ENCODE data around the gene ELMO1.

The ELMO1 gene

DNA sequence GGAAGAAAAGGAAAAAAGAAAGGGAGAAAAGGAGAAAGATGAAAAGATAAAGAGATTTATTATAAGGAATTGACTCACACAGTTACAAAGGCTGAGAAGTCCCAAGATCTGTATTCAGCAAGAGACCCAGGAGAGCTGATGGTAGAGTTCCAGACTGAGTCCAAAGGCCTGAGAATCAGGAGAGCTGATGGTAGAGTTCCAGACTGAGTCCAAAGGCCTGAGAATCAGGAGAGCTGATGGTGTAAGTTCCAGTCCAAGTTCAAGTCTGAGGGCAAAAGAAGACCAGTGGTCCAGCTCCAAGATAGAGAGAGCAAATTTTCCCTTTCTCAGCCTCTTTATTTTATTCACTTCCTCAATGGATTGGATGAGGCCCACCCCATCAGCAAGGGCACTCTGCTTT lies 627.0 kb downstream of the ELMO1 start:
- DNase-seq (ENCODE audit: low read depth), result no peak

DNA sequence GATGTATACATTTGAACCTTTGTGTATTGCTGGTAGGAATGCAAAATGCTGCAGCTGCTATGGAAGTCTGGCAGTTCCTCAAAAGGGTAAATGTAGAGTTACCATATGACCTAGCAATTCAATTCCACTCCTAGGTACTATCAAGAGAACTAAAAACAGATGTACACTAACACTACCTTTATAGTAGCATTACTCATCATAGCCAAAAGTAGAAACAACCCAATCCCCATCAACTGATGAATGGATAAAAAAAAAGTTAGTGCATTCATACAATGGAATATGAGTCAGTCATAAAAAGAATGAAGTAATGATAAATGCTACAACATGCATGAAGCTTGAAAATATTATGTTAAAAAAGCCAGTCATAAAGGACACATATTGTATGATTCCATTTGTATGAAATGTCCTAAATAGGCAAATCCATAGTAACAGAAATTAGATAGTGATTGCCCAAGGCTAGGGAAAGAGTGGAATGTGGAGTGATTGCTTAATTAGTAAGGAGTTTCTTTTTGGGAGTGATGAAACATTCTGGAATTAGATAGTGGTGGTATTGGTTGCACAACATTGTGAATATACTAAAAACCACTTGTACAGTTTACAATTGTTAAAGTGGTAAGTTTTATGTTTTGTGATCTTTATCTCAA lies 628.0 kb downstream of the ELMO1 start:
- no peak for DNase-seq (ENCODE audit: low read depth)

DNA sequence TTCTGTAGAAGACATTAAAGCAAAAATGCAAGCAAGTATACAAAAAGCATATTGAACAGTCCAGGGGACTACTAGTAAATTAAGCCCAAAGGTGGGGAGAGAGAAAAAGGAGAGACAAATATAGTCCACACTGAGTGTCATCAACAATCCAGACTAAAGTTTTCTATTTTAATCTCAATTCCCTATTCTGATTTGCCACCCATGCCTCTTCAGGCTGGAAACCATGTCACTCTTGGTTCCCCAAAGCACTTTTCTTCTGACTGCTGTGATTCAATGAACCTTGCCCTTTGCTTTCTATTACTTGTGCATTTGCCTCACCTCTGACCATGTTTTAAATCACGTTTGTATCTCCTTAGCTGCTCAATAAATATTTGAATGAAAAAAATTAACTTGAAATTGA lies 629.0 kb downstream of the ELMO1 start:
- no peak for DNase-seq (ENCODE audit: low read depth)

DNA sequence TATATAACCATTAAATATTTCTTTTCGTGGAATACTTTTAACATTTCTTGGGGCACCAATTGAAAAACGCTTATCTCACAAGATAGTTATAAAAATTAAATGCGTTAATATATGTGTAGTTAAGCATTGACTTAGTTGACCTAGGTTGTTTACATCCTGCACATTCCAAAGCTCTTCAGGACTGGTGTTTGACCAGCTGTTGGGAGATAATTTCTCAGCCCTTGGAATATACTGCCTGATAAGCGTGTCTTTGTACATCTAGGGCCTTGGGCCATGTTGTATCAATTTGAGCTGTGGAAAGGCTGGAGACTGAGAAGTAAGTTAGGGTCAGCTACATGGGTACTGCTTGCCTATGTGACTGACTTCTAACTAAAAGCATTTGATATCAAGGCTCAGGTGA lies 634.4 kb downstream of the ELMO1 start:
- DNase-seq (ENCODE audit: low read depth), result no peak

DNA sequence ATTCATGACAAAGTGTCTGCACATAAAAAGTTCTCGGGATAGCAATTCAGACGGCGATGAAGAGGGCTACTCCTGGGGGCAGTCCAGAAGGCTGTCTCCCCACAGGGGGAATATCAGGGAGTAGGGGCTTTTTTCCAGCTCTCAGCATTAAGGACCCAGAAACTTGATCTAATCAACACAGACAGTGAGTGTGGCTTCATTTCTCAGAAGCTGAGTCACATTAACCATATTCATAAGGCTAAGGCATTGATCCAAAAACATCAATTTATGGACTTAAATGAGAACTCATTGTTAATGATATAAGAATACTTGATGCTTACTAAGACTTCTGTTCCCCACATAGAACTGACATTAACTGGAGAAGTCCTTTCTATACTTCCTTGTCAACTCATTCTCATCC lies 636.9 kb downstream of the ELMO1 start:
- DNase-seq (ENCODE audit: low read depth), result no peak

DNA sequence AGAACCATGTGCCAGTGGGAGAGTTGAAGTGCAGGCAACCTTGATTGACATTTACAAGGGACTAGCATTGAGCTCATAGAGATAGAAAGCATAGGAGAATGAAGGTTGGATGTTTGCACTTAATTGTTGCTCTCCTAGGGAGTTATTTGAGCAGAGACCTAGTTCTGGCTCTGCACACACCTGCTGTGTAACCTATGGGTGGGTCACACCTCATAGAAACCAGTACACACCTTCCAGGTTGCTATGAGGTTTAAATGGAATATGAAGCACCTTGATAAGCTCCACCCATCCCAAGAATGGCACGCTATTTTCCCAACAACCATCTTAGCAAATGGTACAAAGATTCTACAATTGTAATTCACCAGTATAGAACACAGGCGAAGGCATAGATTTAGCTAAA lies 638.2 kb downstream of the ELMO1 start:
- no peak for DNase-seq (ENCODE audit: low read depth)

DNA sequence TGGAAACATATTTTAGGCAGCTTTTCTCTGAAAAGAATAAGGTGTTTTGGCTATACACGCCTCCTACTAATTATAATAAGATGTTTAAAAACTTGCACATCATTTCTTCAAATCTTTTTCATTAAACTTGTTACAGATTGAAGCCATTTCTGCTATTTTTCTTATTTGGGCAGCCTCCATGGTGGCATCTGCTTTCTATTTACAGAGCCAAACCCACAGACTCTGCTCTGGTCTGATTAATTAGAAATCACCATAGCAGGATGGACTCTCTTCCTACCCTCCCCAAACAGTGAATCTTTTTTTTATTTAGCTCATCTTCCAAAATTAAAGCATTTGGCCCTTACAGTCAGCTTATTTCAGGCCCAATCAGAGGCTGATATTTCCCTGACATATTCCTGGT lies 638.6 kb downstream of the ELMO1 start:
- DNase-seq (ENCODE audit: low read depth), result no peak

DNA sequence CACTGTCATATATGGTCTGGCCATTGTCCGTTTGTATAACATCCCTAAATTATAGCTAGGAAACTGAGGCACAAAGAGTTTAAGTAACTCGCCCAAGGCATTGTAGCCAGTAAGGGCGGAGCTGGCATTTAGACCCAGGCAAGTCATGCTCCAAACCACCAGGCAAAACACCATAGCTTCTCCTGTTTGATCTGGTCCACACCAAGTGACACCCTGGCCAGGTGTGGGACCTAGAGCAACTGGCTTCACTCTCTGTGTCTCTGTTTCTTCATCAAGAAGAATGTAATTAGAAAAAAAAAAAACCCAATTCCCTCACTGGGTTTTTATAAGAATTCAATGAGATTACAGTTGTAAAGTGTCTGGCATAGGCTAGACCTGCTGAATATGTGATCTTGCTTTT lies 639.2 kb downstream of the ELMO1 start:
- no peak for DNase-seq (ENCODE audit: low read depth)

DNA sequence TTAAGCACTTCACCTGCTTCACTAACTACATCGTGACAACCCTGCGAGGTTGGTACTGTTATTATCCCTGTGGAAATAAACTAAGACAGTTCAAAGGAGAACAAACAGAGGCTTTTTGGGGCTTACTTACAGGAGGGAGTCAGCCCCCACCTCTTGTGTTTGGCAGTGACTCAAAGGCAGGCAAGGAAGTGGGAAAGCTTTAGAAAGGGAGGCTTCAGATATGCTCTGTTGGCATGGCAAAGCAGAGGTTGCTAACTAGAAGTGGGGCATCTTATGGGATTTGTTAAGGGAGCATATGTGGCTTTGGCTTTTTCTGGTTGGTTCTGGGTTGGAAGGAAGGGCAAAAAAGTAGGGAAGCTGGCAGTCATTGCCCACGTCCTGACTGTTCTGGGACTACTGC lies 639.6 kb downstream of the ELMO1 start:
- no peak for DNase-seq (ENCODE audit: low read depth)

DNA sequence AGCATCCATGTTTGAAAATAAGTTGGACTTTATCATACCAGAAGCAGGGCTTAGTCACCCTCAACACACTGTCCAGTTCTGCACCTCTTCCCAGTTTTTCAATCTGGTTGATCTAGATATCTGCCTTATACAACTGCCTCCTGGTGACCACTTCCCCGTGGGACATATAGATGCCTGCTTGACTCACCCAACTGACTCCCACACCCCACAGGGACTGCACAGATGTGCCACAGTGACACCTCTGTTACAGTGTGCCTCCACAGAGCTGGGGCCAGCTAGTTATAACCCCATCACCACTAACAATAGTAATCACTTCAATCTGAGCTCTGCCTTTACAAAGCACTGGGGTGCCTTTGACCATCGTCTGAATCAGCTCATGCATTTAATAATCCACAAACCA lies 641.8 kb downstream of the ELMO1 start:
- no peak for DNase-seq (ENCODE audit: low read depth)

Data from stimulated activated CD8-positive, alpha-beta memory T cell treated with anti-CD3 and anti-CD28 coated beads, Interleukin-4, amount 100 ng/mL, for 24 hours (primary cell).